ENCODE results near the gene WWOX.

- TF ChIP-seq EZH2 (IDR thresholded peaks at IDR 0.05; ENCODE audit: borderline replicate concordance, low read depth, low read length, poor library complexity, severe bottlenecking): no peak
- TF ChIP-seq CTCF (conservative IDR thresholded peaks at IDR 0.05; ENCODE audit: low read depth, low read length): no peak
Observed at GRCh38 chr16:78520470-78520869, 421.0 kb downstream of the WWOX start.

Measured in A673 (cell line).